ENCODE measurements around the gene ARL17B.
"Not testable (repeated sequence)": the region's sequence is repeated elsewhere in the genome, so short reads cannot be mapped to it uniquely, and the experiment has no call there.

Gene ARL17B

GRCh38 chr17:46361755-46362154 lies at the start of gene ARL17B:
Gene ARL17B (minus strand): TSS chr17:46361766. CDS start chr17:46358397, 3,369 bp downstream.
- DNase-seq = peak; percentile 60 to 94 (median 84)
- intact Hi-C loops (cut with DNase I) = not testable (repeated sequence)

GRCh38 chr17:46409864-46410263 lies 48.3 kb upstream of the ARL17B start:
- intact Hi-C loops (cut with DNase I); DNase-seq: not testable (repeated sequence)

GRCh38 chr17:46407155-46407554 lies 45.6 kb upstream of the ARL17B start:
- DNase-seq; intact Hi-C loops (cut with DNase I): not testable (repeated sequence)

- intact Hi-C loops (cut with DNase I) = not testable (repeated sequence)
These were observed 39.6 kb upstream of the ARL17B start for GRCh38 chr17:46401033-46401787.

GRCh38 chr17:46400543-46400942 lies 39.0 kb upstream of the ARL17B start:
- intact Hi-C loops (cut with DNase I); DNase-seq: not testable (repeated sequence)

More at GRCh38 chr17:46401033-46401787, 39.6 kb upstream of the ARL17B start:
- DNase-seq = not testable (repeated sequence)

GRCh38 chr17:46399993-46400392 lies 38.4 kb upstream of the ARL17B start:
- intact Hi-C loops (cut with DNase I) = not testable (repeated sequence)
- DNase-seq = peak in 2 of 10 donors; percentile 8 to 11

- DNase-seq; intact Hi-C loops (cut with DNase I): not testable (repeated sequence)
These were observed 34.7 kb upstream of the ARL17B start for GRCh38 chr17:46396292-46396691.

- intact Hi-C loops (cut with DNase I); DNase-seq: not testable (repeated sequence)
These were observed 32.1 kb upstream of the ARL17B start for GRCh38 chr17:46393702-46394101.

- intact Hi-C loops (cut with DNase I); DNase-seq: not testable (repeated sequence)
These were observed 23.9 kb upstream of the ARL17B start for GRCh38 chr17:46385491-46385890.

- DNase-seq = not testable (repeated sequence)
These were observed 21.6 kb upstream of the ARL17B start for GRCh38 chr17:46383118-46383517.

GRCh38 chr17:46373418-46373817 lies 11.9 kb upstream of the ARL17B start:
- DNase-seq; intact Hi-C loops (cut with DNase I): not testable (repeated sequence)

More at GRCh38 chr17:46383118-46383517, 21.6 kb upstream of the ARL17B start:
- intact Hi-C loops (cut with DNase I) = not testable (repeated sequence)

GRCh38 chr17:46372236-46373229 lies 11.0 kb upstream of the ARL17B start:
- intact Hi-C loops (cut with DNase I); DNase-seq: not testable (repeated sequence)

GRCh38 chr17:46367520-46367919 lies 6.0 kb upstream of the ARL17B start:
- intact Hi-C loops (cut with DNase I); DNase-seq: not testable (repeated sequence)

GRCh38 chr17:46361145-46361735 lies 326 bp downstream of the ARL17B start:
- DNase-seq = not testable (repeated sequence)

GRCh38 chr17:46353856-46354255 lies 7.7 kb downstream of the ARL17B start:
- intact Hi-C loops (cut with DNase I); DNase-seq: not testable (repeated sequence)

More at GRCh38 chr17:46361145-46361735, 326 bp downstream of the ARL17B start:
- intact Hi-C loops (cut with DNase I) = not testable (repeated sequence)

- DNase-seq; intact Hi-C loops (cut with DNase I): not testable (repeated sequence)
These were observed 12.5 kb downstream of the ARL17B start for GRCh38 chr17:46349060-46349459.

- intact Hi-C loops (cut with DNase I); DNase-seq: not testable (repeated sequence)
These were observed 13.2 kb downstream of the ARL17B start for GRCh38 chr17:46348345-46348744.

GRCh38 chr17:46342131-46342530 lies 19.4 kb downstream of the ARL17B start:
- intact Hi-C loops (cut with DNase I); DNase-seq: not testable (repeated sequence)

- DNase-seq; intact Hi-C loops (cut with DNase I): not testable (repeated sequence)
These were observed 20.3 kb downstream of the ARL17B start for GRCh38 chr17:46341220-46341619.

GRCh38 chr17:46294831-46295230 lies 66.7 kb downstream of the ARL17B start, which contains the start of gene LRRC37A:
Gene LRRC37A (plus strand): TSS chr17:46295131. CDS start chr17:46295134, 3 bp downstream.
- intact Hi-C loops (cut with DNase I); DNase-seq: not testable (repeated sequence)

Measured in posterior cingulate gyrus (tissue), 11 donors.